ENCODE results near the gene PTPRT.
A peak's percentile ranks its signal among the peaks of the same experiment; 100 is the strongest.

- TF ChIP-seq POLR2A (IDR thresholded peaks at IDR 0.05; ENCODE audit: low read depth, low read length): no peak
- no peak for TF ChIP-seq CTCF (conservative IDR thresholded peaks at IDR 0.05; ENCODE audit: low read depth, low read length)
- no peak for TF ChIP-seq RFX5 (IDR thresholded peaks at IDR 0.05; ENCODE audit: low read depth, low read length)
- TF ChIP-seq NFE2L2 (IDR thresholded peaks at IDR 0.05; ENCODE audit: low read depth, low read length): no peak
- TF ChIP-seq USF2 (IDR thresholded peaks at IDR 0.05; ENCODE audit: low read depth, low read length): peak; percentile 56
- TF ChIP-seq MAFK (IDR thresholded peaks at IDR 0.05; ENCODE audit: low read depth, low read length): no peak
- no peak for TF ChIP-seq BHLHE40 (IDR thresholded peaks at IDR 0.05; ENCODE audit: low read depth, low read length)
- no peak for TF ChIP-seq RAD21 (IDR thresholded peaks at IDR 0.05; ENCODE audit: low read length)
These were observed 49.1 kb upstream of the PTPRT start for GRCh38 chr20:43238833-43239232.

Measured in IMR-90 (cell line).